ENCODE data around the gene SNAP29.
"Not testable (repeated sequence)": the region's sequence is repeated elsewhere in the genome, so short reads cannot be mapped to it uniquely, and the experiment has no call there.

Gene SNAP29

DNA sequence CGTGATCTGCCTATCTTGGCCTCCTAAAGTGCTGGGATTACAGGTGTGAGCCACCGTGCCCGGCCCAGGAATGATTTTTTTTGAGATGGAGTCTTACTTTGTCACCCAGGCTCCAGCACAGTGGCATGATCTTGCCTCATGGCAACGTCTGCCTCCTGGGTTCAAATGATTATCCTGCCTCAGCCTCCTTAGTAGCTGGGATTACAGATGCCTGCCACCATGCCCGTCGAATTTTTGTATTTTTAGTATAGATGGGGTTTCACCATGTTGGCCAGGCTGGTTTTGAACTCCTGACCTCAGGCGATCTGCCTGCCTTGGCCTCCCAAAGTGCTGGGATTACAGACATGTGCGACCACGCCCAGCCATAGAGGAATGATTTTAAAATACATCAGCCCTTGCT lies 76.2 kb downstream of the SNAP29 start:
- DNase-seq = not testable (repeated sequence)

DNA sequence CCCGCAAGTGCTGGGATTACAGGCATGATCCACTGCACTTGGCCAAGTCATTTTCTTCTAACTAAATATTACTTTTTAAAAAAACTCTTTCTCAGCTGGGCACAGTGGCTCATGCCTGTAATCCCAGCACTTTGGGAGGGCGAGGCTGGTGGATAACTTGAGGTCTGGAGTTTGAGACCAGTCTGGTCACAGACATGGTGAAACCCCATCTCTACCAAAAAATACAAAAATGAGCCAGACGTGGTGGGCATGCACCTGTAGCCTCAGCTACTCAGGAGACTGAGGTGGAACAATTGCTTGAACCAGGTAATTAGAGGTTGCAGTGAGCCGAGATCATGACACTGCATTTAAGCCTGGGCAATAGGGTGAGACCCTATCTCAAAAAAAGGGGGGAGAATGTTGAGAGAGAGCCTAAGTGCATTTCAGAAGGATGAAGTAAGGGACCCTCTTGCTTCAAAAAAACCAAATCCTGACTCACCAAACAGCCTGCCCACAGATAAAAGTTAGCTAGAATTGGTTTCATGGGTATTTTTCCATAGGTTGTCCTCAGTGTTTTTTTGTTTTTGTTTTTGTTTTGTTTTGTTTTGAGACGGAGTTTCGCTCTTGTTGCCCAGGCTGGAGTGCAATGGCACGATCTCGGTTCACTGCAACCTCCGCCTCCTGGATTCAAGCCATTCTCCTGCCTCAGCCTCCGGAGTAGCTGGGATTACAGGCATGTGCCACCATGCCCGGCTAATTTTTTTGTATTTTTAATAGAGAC lies 77.2 kb downstream of the SNAP29 start:
- DNase-seq = not testable (repeated sequence)

DNA sequence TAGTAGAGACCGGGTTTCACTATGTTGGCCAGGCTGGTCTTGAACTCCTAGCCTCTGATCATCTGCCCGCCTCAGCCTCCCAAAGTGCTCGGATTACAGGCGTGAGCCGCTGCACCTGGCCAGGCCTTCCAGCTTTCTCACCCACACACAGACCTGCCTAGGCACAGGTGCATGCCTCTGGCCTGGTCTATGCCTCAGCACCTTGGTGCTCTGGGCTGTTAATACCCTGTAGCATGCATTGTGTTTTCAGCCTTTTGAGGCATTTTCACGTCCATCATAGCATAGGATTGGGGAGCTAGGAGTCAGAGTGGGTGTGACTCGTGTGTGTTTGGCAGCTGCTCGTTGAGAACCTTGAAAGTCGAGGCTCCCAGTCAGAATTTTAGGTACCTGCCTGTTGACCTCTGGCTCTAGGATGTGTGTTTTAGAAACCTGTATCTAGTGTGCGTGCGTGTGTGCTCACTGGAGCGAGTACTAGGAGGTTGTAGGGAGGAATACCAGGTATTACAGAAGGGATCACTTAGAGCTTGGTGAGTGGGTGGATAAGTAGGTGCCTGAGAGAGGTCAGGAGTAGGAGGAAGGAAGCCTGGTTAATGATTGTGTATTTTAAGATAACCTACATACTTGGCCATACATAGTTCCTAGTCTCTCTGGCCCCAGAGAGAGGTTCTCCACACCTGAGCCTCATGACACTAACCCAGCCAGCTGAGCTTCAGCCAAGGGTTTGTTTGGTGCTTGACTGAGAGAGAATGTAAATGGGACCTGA lies 78.4 kb downstream of the SNAP29 start:
- DNase-seq = no peak

DNA sequence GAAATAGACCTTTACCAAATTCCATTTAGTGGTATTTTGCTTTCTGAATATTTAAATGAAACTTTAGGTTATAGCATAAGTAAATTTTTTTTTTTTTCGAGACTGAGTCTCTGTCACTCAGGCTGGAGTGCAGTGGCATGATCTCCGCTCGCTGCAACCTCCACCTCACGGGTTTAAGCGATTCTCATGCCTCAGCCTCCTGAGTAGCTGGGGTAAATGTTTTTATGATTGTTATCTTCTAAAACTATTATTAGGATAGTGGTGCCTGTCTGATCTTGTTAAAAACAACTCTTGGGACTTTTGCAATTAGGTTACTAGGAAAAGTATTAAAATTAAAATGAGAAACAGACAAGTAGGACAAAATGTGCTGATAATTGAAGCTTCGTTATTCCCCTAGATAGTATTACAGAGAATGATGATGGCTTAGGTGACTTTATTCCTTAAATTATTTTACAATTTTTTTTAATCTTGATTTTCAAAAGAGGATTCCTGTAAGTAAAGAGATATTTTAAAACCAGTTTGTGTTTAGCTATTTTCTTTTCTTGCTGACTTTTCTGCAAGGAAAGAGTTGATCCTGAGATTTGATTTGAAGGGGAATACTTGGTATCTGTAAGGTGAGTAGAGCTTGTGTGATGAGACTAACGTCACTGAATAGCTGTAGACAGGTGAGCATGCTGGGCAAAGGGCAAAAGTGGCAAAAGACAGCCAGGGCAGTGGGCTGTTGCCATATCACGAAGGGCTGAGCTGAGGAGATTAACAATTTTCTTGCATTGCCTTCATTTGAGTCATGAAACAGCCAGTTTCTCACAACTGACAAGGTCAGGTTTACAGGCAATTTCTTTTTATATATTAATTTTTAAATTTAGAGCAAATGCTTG lies 79.2 kb downstream of the SNAP29 start:
- DNase-seq = no peak

DNA sequence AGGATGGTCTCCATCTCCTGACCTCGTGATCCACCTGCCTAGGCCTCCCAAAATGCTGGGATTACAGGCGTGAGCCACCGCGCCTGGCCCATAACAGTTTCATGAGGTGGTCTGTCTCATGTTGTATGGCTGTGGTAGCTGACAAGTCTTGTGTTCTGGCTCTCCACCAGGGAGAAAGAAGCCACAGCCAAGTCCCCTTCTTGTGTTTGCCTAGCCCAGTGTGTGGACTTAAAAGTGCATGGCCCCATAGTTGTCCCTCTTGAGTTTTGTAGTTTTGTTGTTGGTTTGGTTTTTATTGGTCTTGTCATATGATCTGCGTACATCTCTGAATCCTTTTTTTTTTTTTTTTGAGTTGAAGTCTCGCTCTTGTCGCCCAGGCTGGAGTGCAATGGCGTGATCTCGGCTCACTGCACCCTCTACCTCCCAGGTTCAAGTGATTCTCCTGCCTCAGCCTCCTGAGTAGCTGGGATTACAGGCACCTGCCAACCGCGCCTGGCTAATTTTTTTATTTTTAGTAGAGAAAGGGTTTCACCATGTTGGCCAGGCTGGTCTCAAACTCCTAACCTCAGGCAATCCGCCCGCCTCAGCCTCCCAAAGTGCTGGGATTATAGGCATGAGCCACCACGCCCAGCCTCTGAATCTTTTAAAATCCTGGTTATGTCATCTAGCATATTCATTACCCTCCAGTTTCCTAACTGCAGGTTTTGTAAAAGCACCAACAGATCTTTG lies 80.8 kb downstream of the SNAP29 start:
- DNase-seq = not testable (repeated sequence)

DNA sequence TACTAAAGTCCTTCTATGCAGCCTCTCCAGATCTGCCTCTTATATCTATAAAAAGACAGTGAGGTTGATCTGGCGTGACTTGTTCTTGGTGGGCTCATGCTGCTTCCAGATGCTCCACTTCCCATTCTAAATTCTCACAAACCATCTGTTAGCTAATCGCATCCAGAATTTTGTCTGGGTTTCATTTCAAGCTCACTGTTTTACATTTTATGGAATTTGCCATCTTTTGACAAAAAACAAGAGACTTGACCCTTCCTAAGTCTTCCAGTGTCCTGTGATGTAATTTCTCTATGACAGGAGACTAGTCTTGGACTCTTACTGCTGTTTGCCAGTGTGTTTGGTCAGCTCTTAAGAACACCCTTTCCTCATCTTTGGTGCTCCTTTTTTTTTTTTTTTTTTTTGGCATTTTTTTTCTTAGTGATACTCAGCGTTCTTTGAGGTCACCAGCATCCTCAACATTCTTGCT lies 81.4 kb downstream of the SNAP29 start:
- no peak for DNase-seq

All from activated CD4-positive, CD25-positive, alpha-beta regulatory T cell treated with anti-CD3 and anti-CD28 coated beads, Interleukin-2, amount 50 U/mL, for 72 hours (primary cell).